ENCODE measurements around the gene GK2.

The GK2 gene

GRCh38 chr4:79402332-79402851, 5.6 kb downstream of the GK2 start:
- DNase-seq: no peak
- H3K36me3 ChIP-seq: no peaks in the 10 kb centered on the region
- H3K4me3 ChIP-seq (ENCODE audit: low read depth, low read length): no peak overlapping the region
- TF ChIP-seq, protein P1, sequence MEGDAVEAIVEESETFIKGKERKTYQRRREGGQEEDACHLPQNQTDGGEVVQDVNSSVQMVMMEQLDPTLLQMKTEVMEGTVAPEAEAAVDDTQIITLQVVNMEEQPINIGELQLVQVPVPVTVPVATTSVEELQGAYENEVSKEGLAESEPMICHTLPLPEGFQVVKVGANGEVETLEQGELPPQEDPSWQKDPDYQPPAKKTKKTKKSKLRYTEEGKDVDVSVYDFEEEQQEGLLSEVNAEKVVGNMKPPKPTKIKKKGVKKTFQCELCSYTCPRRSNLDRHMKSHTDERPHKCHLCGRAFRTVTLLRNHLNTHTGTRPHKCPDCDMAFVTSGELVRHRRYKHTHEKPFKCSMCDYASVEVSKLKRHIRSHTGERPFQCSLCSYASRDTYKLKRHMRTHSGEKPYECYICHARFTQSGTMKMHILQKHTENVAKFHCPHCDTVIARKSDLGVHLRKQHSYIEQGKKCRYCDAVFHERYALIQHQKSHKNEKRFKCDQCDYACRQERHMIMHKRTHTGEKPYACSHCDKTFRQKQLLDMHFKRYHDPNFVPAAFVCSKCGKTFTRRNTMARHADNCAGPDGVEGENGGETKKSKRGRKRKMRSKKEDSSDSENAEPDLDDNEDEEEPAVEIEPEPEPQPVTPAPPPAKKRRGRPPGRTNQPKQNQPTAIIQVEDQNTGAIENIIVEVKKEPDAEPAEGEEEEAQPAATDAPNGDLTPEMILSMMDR (IDR thresholded peaks at IDR 0.05; ENCODE audit: low read depth, low read length): no peak
- H3K9me3 ChIP-seq (ENCODE audit: severe bottlenecking): no peaks in the 10 kb centered on the region
- H3K27ac ChIP-seq: no peak overlapping the region
- no peaks in the 10 kb centered on the region for H3K27me3 ChIP-seq (ENCODE audit: insufficient read depth, low read depth, severe bottlenecking)

- no peaks in the 10 kb centered on the region for H3K36me3 ChIP-seq
- H3K27ac ChIP-seq: no peak overlapping the region
- DNase-seq: no peak
- TF ChIP-seq, protein P1 (IDR thresholded peaks at IDR 0.05; ENCODE audit: low read depth, low read length): no peak
- no peak overlapping the region for H3K4me3 ChIP-seq (ENCODE audit: low read depth, low read length)
- H3K9me3 ChIP-seq (ENCODE audit: severe bottlenecking): no peaks in the 10 kb centered on the region
- no peaks in the 10 kb centered on the region for H3K27me3 ChIP-seq (ENCODE audit: insufficient read depth, low read depth, severe bottlenecking)
Measured at GRCh38 chr4:79399076-79399475, 9.0 kb downstream of the GK2 start.

GRCh38 chr4:79397951-79398350, 10.1 kb downstream of the GK2 start:
- TF ChIP-seq, protein P1 (IDR thresholded peaks at IDR 0.05; ENCODE audit: low read depth, low read length): no peak
- H3K4me3 ChIP-seq (ENCODE audit: low read depth, low read length): no peak overlapping the region
- H3K27me3 ChIP-seq (ENCODE audit: insufficient read depth, low read depth, severe bottlenecking): no peaks in the 10 kb centered on the region

GRCh38 chr4:79396794-79397193, 11.2 kb downstream of the GK2 start:
- Histone ChIP-seq H3K27me3 (ENCODE audit: insufficient read depth, low read depth, severe bottlenecking) (no peaks in the 10 kb centered on the region), H3K4me3 (ENCODE audit: low read depth, low read length) (no peak overlapping the region), H3K27ac (no peak overlapping the region), H3K9me3 (ENCODE audit: severe bottlenecking) (no peaks in the 10 kb centered on the region), H3K36me3 (no peaks in the 10 kb centered on the region)
- DNase-seq: no peak
- TF ChIP-seq, protein P1 (IDR thresholded peaks at IDR 0.05; ENCODE audit: low read depth, low read length): no peak

More at GRCh38 chr4:79397951-79398350, 10.1 kb downstream of the GK2 start:
- H3K9me3 ChIP-seq (ENCODE audit: severe bottlenecking): no peaks in the 10 kb centered on the region
- no peak overlapping the region for H3K27ac ChIP-seq
- DNase-seq: no peak
- no peaks in the 10 kb centered on the region for H3K36me3 ChIP-seq

GRCh38 chr4:79395841-79396240, 12.2 kb downstream of the GK2 start:
- H3K4me3 ChIP-seq (ENCODE audit: low read depth, low read length): no peak overlapping the region
- H3K9me3 ChIP-seq (ENCODE audit: severe bottlenecking): no peaks in the 10 kb centered on the region
- H3K36me3 ChIP-seq: no peaks in the 10 kb centered on the region
- no peaks in the 10 kb centered on the region for H3K27me3 ChIP-seq (ENCODE audit: insufficient read depth, low read depth, severe bottlenecking)
- H3K27ac ChIP-seq: no peak overlapping the region
- no peak for DNase-seq
- TF ChIP-seq, protein P1 (IDR thresholded peaks at IDR 0.05; ENCODE audit: low read depth, low read length): no peak

GRCh38 chr4:79390890-79391289, 17.1 kb downstream of the GK2 start:
- H3K9me3 ChIP-seq (ENCODE audit: severe bottlenecking): no peaks in the 10 kb centered on the region
- H3K4me3 ChIP-seq (ENCODE audit: low read depth, low read length): no peak overlapping the region
- H3K36me3 ChIP-seq: no peaks in the 10 kb centered on the region
- no peak for DNase-seq
- TF ChIP-seq, protein P1 (IDR thresholded peaks at IDR 0.05; ENCODE audit: low read depth, low read length): no peak
- no peaks in the 10 kb centered on the region for H3K27me3 ChIP-seq (ENCODE audit: insufficient read depth, low read depth, severe bottlenecking)
- no peak overlapping the region for H3K27ac ChIP-seq

Measured in WERI-Rb-1 (cell line).